Neural cell (in vitro differentiated cells): ENCODE data around the gene MEGF11. TPM values are rescaled to one million over a fixed set of nuclear protein-coding genes. Genes with fewer than 3 reads are reported as not detected.

Experiments
- H2AFZ ChIP-seq: fragments of 200-600, 300-800 bp; sonication (generic), shearing (Covaris generic); 2 replicates; pipeline ENCODE4 v1.6.0; 2014; ENCODE audit warnings: low read depth, mild to moderate bottlenecking, antibody characterized with exemption, low read length, moderate library complexity
- H3F3A ChIP-seq: fragments of 200-600 bp; shearing (Covaris generic); 2 replicates; pipeline ENCODE4 v1.6.1; 2016; ENCODE audit warnings: mild to moderate bottlenecking, moderate library complexity, mixed read lengths, antibody characterized with exemption, low read length; ENCODE audit not compliant: insufficient read depth, poor library complexity, severe bottlenecking
- H3K27ac ChIP-seq: fragments of 200-600, 300-800 bp; sonication (generic), shearing (Covaris generic); 2 replicates; pipeline ENCODE4 v1.5.1; 2014; ENCODE audit warnings: mild to moderate bottlenecking, low read length, moderate library complexity
- H3K27me3 ChIP-seq: fragments of 300-800, 200-600 bp; sonication (generic), shearing (Covaris generic); 2 replicates; pipeline ENCODE4 v1.6.0; 2014; ENCODE audit warnings: mild to moderate bottlenecking, low read depth, low read length, moderate library complexity; ENCODE audit not compliant: insufficient read depth
- H3K36me3 ChIP-seq: fragments of 300-800, 200-600 bp; sonication (generic), shearing (Covaris generic); 2 replicates; pipeline ENCODE4 v1.5.1; 2014; ENCODE audit warnings: mild to moderate bottlenecking, antibody characterized with exemption, low read length, moderate library complexity; ENCODE audit not compliant: insufficient read depth
- H3K4me2 ChIP-seq: fragments of 300-800, 200-600 bp; sonication (generic), shearing (Covaris generic); 2 replicates; pipeline ENCODE4 v1.6.0; 2014; ENCODE audit warnings: mild to moderate bottlenecking, low read length
- H3K4me3 ChIP-seq: fragments of 300-800, 200-600 bp; sonication (generic), shearing (Covaris generic); 2 replicates; pipeline ENCODE4 v1.5.1; 2014; ENCODE audit warnings: mild to moderate bottlenecking, low read length, moderate library complexity
- H3K79me2 ChIP-seq: fragments of 200-600 bp; shearing (Covaris generic); replicated peaks from 2 replicates; pipeline ENCODE4 v1.6.0; 2014; ENCODE audit warnings: mild to moderate bottlenecking, low read length, moderate library complexity; ENCODE audit not compliant: insufficient read depth
- H3K9ac ChIP-seq: fragments of 300-800, 200-600 bp; sonication (generic), shearing (Covaris generic); 2 replicates; pipeline ENCODE4 v1.6.1; 2016; ENCODE audit warnings: mild to moderate bottlenecking, low read length, mixed read lengths
- H3K9me2 ChIP-seq: fragments of 200-600 bp; shearing (Covaris generic); 2 replicates; pipeline ENCODE4 v1.6.1; 2016; ENCODE audit warnings: mild to moderate bottlenecking, low read length, mixed read lengths; ENCODE audit not compliant: insufficient read depth
- H3K9me3 ChIP-seq: fragments of 200-600, 300-800 bp; sonication (generic), shearing (Covaris generic); 2 replicates; pipeline ENCODE4 v1.6.1; 2016; ENCODE audit warnings: mild to moderate bottlenecking, mixed run types, low read length, moderate library complexity, mixed read lengths
- H4K20me1 ChIP-seq: fragments of 200-600 bp; shearing (Covaris generic); 2 replicates; pipeline ENCODE4 v1.6.1; 2016; ENCODE audit warnings: mild to moderate bottlenecking, mixed run types; ENCODE audit not compliant: insufficient read depth
- EP300 ChIP-seq: fragments of 450-650 bp; conservative IDR thresholded peaks from 2 replicates; pipeline ENCODE4 v1.6.1; 2014; ENCODE audit warnings: antibody characterized with exemption, mild to moderate bottlenecking, moderate library complexity; ENCODE audit not compliant: poor library complexity, severe bottlenecking
- EZH2 ChIP-seq: fragments of 200-600, 300-800 bp; shearing (Covaris generic), sonication (generic); IDR thresholded peaks from 2 replicates; pipeline ENCODE4 v1.6.1; 2014; ENCODE audit warnings: antibody characterized with exemption, low read length, borderline replicate concordance, mild to moderate bottlenecking; ENCODE audit not compliant: insufficient read depth, poor library complexity, severe bottlenecking
- MXI1 ChIP-seq: fragments of 450-650 bp; conservative IDR thresholded peaks from 2 replicates; pipeline ENCODE4 v1.6.1; 2014; ENCODE audit warnings: antibody characterized with exemption, mild to moderate bottlenecking; ENCODE audit not compliant: poor library complexity, severe bottlenecking
- POLR2AphosphoS5 ChIP-seq: IDR thresholded peaks from 2 replicates; pipeline ENCODE4 v1.6.1; 2012
- RAD21 ChIP-seq: fragments of 450-650 bp; conservative IDR thresholded peaks from 2 replicates; pipeline ENCODE4 v1.6.1; 2014; ENCODE audit warnings: antibody characterized with exemption, mild to moderate bottlenecking, moderate library complexity
- SMC3 ChIP-seq: fragments of 450-650 bp; conservative IDR thresholded peaks from 2 replicates; pipeline ENCODE4 v1.6.1; 2014; ENCODE audit warnings: antibody characterized with exemption, mild to moderate bottlenecking, moderate library complexity; ENCODE audit not compliant: poor library complexity
- TAF1 ChIP-seq: IDR thresholded peaks from 2 replicates; pipeline ENCODE4 v1.6.1; 2012; ENCODE audit warnings: low read depth
- polyA plus RNA-seq: library from polyadenylated mRNA; depleted of rRNA; stranded (reverse); fragments of >200 nt; gene quantifications from 2 replicates; pipeline ENCODE4 v1.2.3, GENCODE V29; 2014
- TF ChIP-seq, protein P1 (sequence below): fragments of 450-650 bp; IDR thresholded peaks from 2 replicates; pipeline ENCODE4 v1.5.1; 2014; ENCODE audit warnings: antibody characterized with exemption, mild to moderate bottlenecking, moderate library complexity; ENCODE audit not compliant: poor library complexity, severe bottlenecking
- TF ChIP-seq, protein P2 (sequence below): IDR thresholded peaks from 2 replicates; pipeline ENCODE4 v1.6.1; 2012; ENCODE audit warnings: borderline replicate concordance

MEGF11 gene
- polyA plus RNA-seq, 1 donor from 2014 or later, result 0.64 TPM

DNA sequence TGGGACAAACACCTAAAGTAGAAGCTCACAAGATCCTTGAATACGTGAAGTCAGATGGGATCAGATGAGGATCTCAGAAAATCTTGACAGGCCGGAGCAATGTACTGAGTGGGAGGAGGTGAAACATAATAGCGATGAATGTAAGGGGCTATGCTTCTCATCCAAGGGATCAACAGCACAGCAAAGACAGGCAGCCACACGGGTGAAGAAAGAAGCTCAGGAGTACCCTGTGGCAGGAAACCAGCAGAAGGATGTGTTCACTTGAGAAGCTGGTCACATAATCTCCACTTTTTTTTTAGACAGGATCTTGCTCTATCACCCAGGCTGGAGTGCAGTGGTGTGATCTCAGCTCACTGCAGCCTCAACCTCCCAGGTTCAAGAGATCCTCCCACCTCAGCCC, 92.4 kb downstream of the MEGF11 start:
- Histone ChIP-seq H3K9me3 (no peaks in the 10 kb centered on the region), H3K4me2 (no peak overlapping the region), H3K36me3 (no peaks in the 10 kb centered on the region), H3K4me3 (no peak overlapping the region), H3K27ac (no peak overlapping the region), H3K79me2 (no peaks in the 10 kb centered on the region), H3F3A (no peaks in the 10 kb centered on the region), H2AFZ (no peak overlapping the region), H3K9me2 (no peaks in the 10 kb centered on the region), H4K20me1 (no peaks in the 10 kb centered on the region), H3K27me3 (no peaks in the 10 kb centered on the region), H3K9ac (no peak overlapping the region)
- TF ChIP-seq, protein P1, sequence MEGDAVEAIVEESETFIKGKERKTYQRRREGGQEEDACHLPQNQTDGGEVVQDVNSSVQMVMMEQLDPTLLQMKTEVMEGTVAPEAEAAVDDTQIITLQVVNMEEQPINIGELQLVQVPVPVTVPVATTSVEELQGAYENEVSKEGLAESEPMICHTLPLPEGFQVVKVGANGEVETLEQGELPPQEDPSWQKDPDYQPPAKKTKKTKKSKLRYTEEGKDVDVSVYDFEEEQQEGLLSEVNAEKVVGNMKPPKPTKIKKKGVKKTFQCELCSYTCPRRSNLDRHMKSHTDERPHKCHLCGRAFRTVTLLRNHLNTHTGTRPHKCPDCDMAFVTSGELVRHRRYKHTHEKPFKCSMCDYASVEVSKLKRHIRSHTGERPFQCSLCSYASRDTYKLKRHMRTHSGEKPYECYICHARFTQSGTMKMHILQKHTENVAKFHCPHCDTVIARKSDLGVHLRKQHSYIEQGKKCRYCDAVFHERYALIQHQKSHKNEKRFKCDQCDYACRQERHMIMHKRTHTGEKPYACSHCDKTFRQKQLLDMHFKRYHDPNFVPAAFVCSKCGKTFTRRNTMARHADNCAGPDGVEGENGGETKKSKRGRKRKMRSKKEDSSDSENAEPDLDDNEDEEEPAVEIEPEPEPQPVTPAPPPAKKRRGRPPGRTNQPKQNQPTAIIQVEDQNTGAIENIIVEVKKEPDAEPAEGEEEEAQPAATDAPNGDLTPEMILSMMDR, result no peak
- TF ChIP-seq, protein P2, sequence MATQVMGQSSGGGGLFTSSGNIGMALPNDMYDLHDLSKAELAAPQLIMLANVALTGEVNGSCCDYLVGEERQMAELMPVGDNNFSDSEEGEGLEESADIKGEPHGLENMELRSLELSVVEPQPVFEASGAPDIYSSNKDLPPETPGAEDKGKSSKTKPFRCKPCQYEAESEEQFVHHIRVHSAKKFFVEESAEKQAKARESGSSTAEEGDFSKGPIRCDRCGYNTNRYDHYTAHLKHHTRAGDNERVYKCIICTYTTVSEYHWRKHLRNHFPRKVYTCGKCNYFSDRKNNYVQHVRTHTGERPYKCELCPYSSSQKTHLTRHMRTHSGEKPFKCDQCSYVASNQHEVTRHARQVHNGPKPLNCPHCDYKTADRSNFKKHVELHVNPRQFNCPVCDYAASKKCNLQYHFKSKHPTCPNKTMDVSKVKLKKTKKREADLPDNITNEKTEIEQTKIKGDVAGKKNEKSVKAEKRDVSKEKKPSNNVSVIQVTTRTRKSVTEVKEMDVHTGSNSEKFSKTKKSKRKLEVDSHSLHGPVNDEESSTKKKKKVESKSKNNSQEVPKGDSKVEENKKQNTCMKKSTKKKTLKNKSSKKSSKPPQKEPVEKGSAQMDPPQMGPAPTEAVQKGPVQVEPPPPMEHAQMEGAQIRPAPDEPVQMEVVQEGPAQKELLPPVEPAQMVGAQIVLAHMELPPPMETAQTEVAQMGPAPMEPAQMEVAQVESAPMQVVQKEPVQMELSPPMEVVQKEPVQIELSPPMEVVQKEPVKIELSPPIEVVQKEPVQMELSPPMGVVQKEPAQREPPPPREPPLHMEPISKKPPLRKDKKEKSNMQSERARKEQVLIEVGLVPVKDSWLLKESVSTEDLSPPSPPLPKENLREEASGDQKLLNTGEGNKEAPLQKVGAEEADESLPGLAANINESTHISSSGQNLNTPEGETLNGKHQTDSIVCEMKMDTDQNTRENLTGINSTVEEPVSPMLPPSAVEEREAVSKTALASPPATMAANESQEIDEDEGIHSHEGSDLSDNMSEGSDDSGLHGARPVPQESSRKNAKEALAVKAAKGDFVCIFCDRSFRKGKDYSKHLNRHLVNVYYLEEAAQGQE, result no peak
- TF ChIP-seq RAD21 (no peak), EP300 (no peak), MXI1 (no peak), EZH2 (no peak), TAF1 (no peak), SMC3 (no peak), POLR2AphosphoS5 (no peak)

DNA sequence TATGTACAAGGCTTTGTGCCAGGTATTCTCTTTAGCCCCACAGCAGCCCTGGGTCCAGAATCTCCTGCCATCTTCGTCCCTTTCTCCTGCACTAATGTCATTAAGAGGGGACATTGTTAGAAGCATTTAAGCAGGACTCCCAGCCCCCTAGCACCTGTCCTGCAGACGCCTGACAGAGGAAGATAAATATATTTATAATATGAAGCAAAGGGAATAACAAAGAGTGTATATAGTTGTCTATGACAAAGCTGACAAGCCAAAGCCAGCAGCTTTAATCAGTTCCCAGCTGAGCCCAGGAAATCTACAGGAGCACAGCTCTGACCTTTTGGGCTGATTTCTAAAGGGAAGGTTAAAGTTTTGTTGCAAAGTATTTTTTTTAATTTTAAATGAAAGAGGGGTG, 96.0 kb downstream of the MEGF11 start:
- Histone ChIP-seq H3K9ac (no peak overlapping the region), H3K79me2 (no peaks in the 10 kb centered on the region), H3K9me3 (no peaks in the 10 kb centered on the region), H3K9me2 (no peaks in the 10 kb centered on the region), H3K36me3 (no peaks in the 10 kb centered on the region), H3F3A (no peaks in the 10 kb centered on the region), H3K4me2 (no peak overlapping the region), H3K27me3 (no peaks in the 10 kb centered on the region), H3K4me3 (no peak overlapping the region), H2AFZ (no peak overlapping the region), H3K27ac (no peak overlapping the region), H4K20me1 (no peaks in the 10 kb centered on the region)
- TF ChIP-seq MXI1 (no peak), SMC3 (no peak), POLR2AphosphoS5 (no peak), EP300 (no peak), TAF1 (no peak), RAD21 (no peak), EZH2 (no peak)
- TF ChIP-seq, protein P1, result no peak
- TF ChIP-seq, protein P2, result no peak
